Sigmoid colon (tissue), 7 donors: Measurements from ENCODE around the gene PGLYRP4. TPM values are rescaled to one million over a fixed set of nuclear protein-coding genes. Genes with fewer than 3 reads are reported as not detected.

Source experiments
- DNase-seq: peaks from one replicate; pipeline ENCODE4 v3.0.0-alpha.2; 2019
- H3K27ac ChIP-seq, 4 donors: fragments of 200-600 bp; sonication (generic); one replicate each; pipeline ENCODE4 v1.5.1; 2016 to 2019; ENCODE audit warnings: mild to moderate bottlenecking in 1 of 4
- H3K27me3 ChIP-seq, 3 donors: fragments of 200-600 bp; sonication (generic); one replicate each; pipeline ENCODE4 v1.5.1; 2019; ENCODE audit warnings: mild to moderate bottlenecking in 1 of 3
- H3K36me3 ChIP-seq, 4 donors: fragments of 200-600 bp; sonication (generic); one replicate each; pipeline ENCODE4 v1.5.1; 2016 to 2019
- H3K4me1 ChIP-seq, 4 donors: fragments of 200-600 bp; sonication (generic); one replicate each; pipeline ENCODE4 v1.5.1; 2017 to 2019
- H3K4me3 ChIP-seq, 4 donors: fragments of 200-600 bp; sonication (generic); one replicate each; pipeline ENCODE4 v1.5.1; 2017 to 2019; ENCODE audit warnings: mild to moderate bottlenecking in 2 of 4, moderate library complexity in 1 of 4
- H3K9me3 ChIP-seq, 4 donors: fragments of 200-600 bp in 3 of 4; sonication (generic) in 3 of 4; one replicate each; pipeline versions ENCODE4 v1.5.1 to v1.6.1; 2013 to 2019
- EP300 ChIP-seq, 4 donors: sonication (generic); formaldehyde crosslinking; IDR thresholded peaks; one replicate each; pipeline ENCODE4 v1.6.1; 2017; ENCODE audit warnings: antibody characterized with exemption in 4 of 4
- POLR2A ChIP-seq, 2 donors: fragments of 450-650 bp; IDR thresholded peaks; one replicate each; pipeline ENCODE4 v1.6.1; 2016; ENCODE audit warnings: antibody characterized with exemption in 2 of 2, mild to moderate bottlenecking in 2 of 2, moderate library complexity in 2 of 2
- POLR2AphosphoS5 ChIP-seq, 4 donors: sonication (generic); formaldehyde crosslinking; IDR thresholded peaks; one replicate each; pipeline ENCODE4 v1.6.1; 2017; ENCODE audit warnings: antibody characterized with exemption in 4 of 4
- whole genome bisulfite sequencing, 2 donors: extraction: QIAGEN DNeasy Blood & Tissue Kit; methylation state at CpG; one replicate each; pipeline ENCODE4 v1.1.7; 2013; 5-methylcytosine and 5-hydroxymethylcytosine counted together
- intact Hi-C: fragments of 100-400 bp; cut with DNase I; formaldehyde crosslinking; loops from one replicate; pipeline ENCODE4 v1.15.1; 2023
- polyA plus RNA-seq, 3 donors: library from polyadenylated mRNA; stranded (reverse); fragments of 200-250 nt; gene quantifications; one replicate each; pipeline ENCODE4 v1.2.3, GENCODE V29; 2013
- total RNA-seq, 4 donors: library from RNA; depleted of rRNA; stranded (reverse); fragments of >200 nt; gene quantifications; one replicate each; pipeline ENCODE4 v1.1.0, GENCODE V29; 2016
- TF ChIP-seq, protein P1 (sequence below), 4 experiments: fragments of 450-650 bp in 3 of 4; fragments of 200-600 bp in 1 of 4; IDR thresholded peaks; one replicate each; pipeline ENCODE4 v1.5.1; 2016 to 2019; ENCODE audit warnings: antibody characterized with exemption in 4 of 4, mild to moderate bottlenecking in 3 of 4, moderate library complexity in 2 of 4
- donor health status: healthy with polysubstance abuse.
- donor health status: Bipolar disorder and iron deficiency.
- donor health status: healthy.

Gene PGLYRP4
- total and polyA plus RNA-seq, 7 donors: 1.1 TPM; not detected in 6

GRCh38 chr1:153392258-153392657 is 43.6 kb upstream of the PGLYRP4 start:
- H3K36me3 ChIP-seq: no peaks in the 10 kb centered on the region
- no peak overlapping the region for H3K27ac ChIP-seq
- H3K4me3 ChIP-seq: no peak overlapping the region
- H3K27me3 ChIP-seq: peaks cover 0 to 3% (median 0%) of the 10 kb centered on the region in 3 donors
- WGBS, 2 donors: 52 to 72% methylated on average over 3 of the region's 3 CpGs
- intact Hi-C loops: no loop called here
- no peak for DNase-seq
- H3K9me3 ChIP-seq: no peaks in the 10 kb centered on the region
- no peaks in the 10 kb centered on the region for H3K4me1 ChIP-seq
- TF ChIP-seq EP300 (IDR thresholded peaks at IDR 0.05): no peak
- no peak for TF ChIP-seq POLR2A (IDR thresholded peaks at IDR 0.05)
- no peak for TF ChIP-seq POLR2AphosphoS5 (IDR thresholded peaks at IDR 0.05)
- TF ChIP-seq, protein P1, sequence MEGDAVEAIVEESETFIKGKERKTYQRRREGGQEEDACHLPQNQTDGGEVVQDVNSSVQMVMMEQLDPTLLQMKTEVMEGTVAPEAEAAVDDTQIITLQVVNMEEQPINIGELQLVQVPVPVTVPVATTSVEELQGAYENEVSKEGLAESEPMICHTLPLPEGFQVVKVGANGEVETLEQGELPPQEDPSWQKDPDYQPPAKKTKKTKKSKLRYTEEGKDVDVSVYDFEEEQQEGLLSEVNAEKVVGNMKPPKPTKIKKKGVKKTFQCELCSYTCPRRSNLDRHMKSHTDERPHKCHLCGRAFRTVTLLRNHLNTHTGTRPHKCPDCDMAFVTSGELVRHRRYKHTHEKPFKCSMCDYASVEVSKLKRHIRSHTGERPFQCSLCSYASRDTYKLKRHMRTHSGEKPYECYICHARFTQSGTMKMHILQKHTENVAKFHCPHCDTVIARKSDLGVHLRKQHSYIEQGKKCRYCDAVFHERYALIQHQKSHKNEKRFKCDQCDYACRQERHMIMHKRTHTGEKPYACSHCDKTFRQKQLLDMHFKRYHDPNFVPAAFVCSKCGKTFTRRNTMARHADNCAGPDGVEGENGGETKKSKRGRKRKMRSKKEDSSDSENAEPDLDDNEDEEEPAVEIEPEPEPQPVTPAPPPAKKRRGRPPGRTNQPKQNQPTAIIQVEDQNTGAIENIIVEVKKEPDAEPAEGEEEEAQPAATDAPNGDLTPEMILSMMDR (IDR thresholded peaks at IDR 0.05): no peak

DNA sequence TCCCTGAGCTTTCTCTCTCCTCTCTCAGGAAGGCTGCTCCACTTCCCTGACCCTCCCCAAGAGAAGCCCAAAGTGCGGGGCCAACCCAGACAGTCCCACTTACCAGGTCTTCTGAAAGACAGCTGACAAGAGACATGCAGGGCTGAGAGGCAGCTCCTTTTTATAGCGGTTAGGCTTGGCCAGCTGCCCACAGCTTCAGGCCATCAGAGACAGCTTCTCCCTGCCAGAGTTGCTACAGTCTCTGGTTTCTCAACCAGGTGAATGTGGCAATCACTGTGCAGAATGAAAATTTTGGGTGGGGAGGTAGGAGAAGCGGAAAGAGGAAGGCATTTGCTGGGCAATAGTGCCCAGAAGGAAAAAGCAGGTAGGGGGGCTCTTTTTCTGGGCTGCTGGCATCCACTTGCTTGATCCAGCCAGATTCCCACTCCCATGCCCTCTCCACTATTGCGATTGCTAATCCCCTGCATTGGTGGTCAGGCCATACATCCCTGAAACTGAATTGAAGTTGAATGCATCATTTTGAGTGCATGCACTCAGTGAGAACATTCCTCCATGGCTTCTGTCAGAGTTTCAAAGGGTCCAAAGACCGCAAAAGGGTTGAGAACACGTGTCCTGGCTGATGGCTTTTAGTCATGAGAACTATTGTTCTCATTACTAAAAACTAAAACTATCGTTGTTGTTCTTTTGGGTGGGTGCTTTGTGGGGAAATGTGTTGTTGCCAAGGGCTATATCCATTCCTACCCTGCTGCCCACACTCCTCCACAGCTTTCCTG is 42.5 kb upstream of the PGLYRP4 start, which contains the start of gene S100A8:
Gene S100A8, minus strand, starts transcription at position 136 of the 773 bp plus-strand sequence. CDS start 538 bp downstream, outside the sequence.
- H3K9me3 ChIP-seq: no peaks in the 10 kb centered on the region
- 48 to 74% methylated on average over 7 of the region's 7 CpGs for WGBS, 2 donors
- H3K4me3 ChIP-seq: no peak within 1 kb of the TSS
- H3K27ac ChIP-seq: no peak within 1 kb of the TSS
- H3K27me3 ChIP-seq: no peaks in the 10 kb centered on the region
- DNase-seq: peak; percentile 74
- no peaks in the 10 kb centered on the region for H3K36me3 ChIP-seq
- TF ChIP-seq POLR2A (IDR thresholded peaks at IDR 0.05) (no peak), POLR2AphosphoS5 (IDR thresholded peaks at IDR 0.05) (no peak), EP300 (IDR thresholded peaks at IDR 0.05) (no peak)
- TF ChIP-seq, protein P1 (IDR thresholded peaks at IDR 0.05): no peak
- no peaks in the 10 kb centered on the region for H3K4me1 ChIP-seq
- intact Hi-C loops: no loop called here

- no peak for DNase-seq
- intact Hi-C loops: no loop called here
- H3K27ac ChIP-seq: no peak overlapping the region
- no peaks in the 10 kb centered on the region for H3K4me1 ChIP-seq
- H3K9me3 ChIP-seq: no peaks in the 10 kb centered on the region
- H3K4me3 ChIP-seq: no peak overlapping the region
- TF ChIP-seq EP300 (IDR thresholded peaks at IDR 0.05) (no peak), POLR2AphosphoS5 (IDR thresholded peaks at IDR 0.05) (no peak)
- H3K36me3 ChIP-seq: no peaks in the 10 kb centered on the region
- 40 to 69% methylated on average over 17 of the region's 17 CpGs for WGBS, 2 donors
- H3K27me3 ChIP-seq: no peaks in the 10 kb centered on the region
Observed at GRCh38 chr1:153389973-153390879, 41.6 kb upstream of the PGLYRP4 start.

DNA sequence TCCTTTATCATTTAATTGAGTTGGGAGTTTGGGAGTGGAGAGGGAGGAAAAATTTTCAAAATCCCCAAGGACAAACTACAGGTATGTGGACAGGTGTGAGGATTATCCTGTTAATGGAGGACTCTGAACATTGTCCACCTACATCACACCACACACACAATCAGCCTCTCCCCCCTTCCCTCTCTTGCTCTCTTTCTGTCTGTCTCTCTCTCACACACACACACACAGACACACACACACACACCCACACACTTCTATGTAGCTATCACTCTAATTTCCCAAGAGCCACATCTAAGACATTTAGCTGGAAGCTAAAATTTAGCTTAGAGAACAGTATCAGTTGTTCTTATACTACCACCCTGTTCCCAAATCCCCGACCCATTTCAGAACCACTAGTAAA is 40.8 kb upstream of the PGLYRP4 start:
- TF ChIP-seq, protein P1 (IDR thresholded peaks at IDR 0.05): no peak
- TF ChIP-seq POLR2A (IDR thresholded peaks at IDR 0.05) (no peak), POLR2AphosphoS5 (IDR thresholded peaks at IDR 0.05) (no peak), EP300 (IDR thresholded peaks at IDR 0.05) (no peak)
- no peak for DNase-seq
- no peaks in the 10 kb centered on the region for H3K9me3 ChIP-seq
- no peaks in the 10 kb centered on the region for H3K4me1 ChIP-seq
- H3K27ac ChIP-seq: no peak overlapping the region
- no peaks in the 10 kb centered on the region for H3K27me3 ChIP-seq
- H3K4me3 ChIP-seq: no peak overlapping the region
- 92 to 93% methylated on average over 1 of the region's 1 CpG for WGBS, 2 donors
- H3K36me3 ChIP-seq: no peaks in the 10 kb centered on the region
- intact Hi-C loops: no loop called here

DNA sequence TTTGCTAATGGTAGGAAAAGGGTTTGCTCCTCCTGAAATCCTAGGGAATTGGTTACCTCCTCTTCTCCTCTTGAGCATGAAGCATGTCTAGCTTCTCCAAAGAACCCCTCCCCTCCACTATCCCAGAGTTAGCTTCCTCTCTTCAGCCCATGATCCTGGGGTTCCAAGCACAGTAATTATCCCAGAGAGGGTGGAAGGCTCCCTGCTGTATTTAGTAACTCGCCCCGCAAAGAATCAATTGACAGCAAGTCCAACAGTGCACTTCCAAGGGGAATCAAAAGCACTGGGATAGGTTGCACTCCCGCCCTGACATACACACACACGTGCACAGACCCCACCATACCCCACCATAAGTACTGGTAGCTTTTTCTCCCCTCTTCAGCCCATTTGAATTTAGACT is 39.1 kb upstream of the PGLYRP4 start:
- TF ChIP-seq, protein P1 (IDR thresholded peaks at IDR 0.05): no peak
- TF ChIP-seq EP300 (IDR thresholded peaks at IDR 0.05) (no peak), POLR2AphosphoS5 (IDR thresholded peaks at IDR 0.05) (no peak), POLR2A (IDR thresholded peaks at IDR 0.05) (no peak)
- H3K9me3 ChIP-seq: no peaks in the 10 kb centered on the region
- DNase-seq: no peak
- no peaks in the 10 kb centered on the region for H3K27me3 ChIP-seq
- no peaks in the 10 kb centered on the region for H3K4me1 ChIP-seq
- H3K4me3 ChIP-seq: no peak overlapping the region
- intact Hi-C loops: no loop called here
- no peaks in the 10 kb centered on the region for H3K36me3 ChIP-seq
- H3K27ac ChIP-seq: no peak overlapping the region
- 89% methylated on average over 4 of the region's 4 CpGs for WGBS, 2 donors
